H54 (cell line): ENCODE results near the gene GALNT9.
"Not testable (repeated sequence)": the region's sequence is repeated elsewhere in the genome, so short reads cannot be mapped to it uniquely, and the experiment has no call there.

ENCODE experiments used
- DNase-seq: peaks from one replicate; pipeline ENCODE4 v3.0.0; 2011; ENCODE audit warnings: low spot score, mixed read lengths; ENCODE audit not compliant: insufficient read length
- FAIRE-seq: peaks from 3 replicates; lab custom pipeline; 2011; peaks lifted over from hg19 to GRCh38; lab: Jason Lieb, UNC
- POLR2A ChIP-seq: IDR thresholded peaks from 2 replicates; pipeline ENCODE4 v1.6.1; 2011; ENCODE audit warnings: low read depth, mild to moderate bottlenecking, low read length

The GALNT9 gene

GRCh38 chr12:132259872-132260695 is 69.3 kb downstream of the GALNT9 start:
- FAIRE-seq (no peak), DNase-seq (no peak)
- TF ChIP-seq POLR2A: no peak

- TF ChIP-seq POLR2A: no peak
- FAIRE-seq (no peak), DNase-seq (peak; percentile 85)
Observed at GRCh38 chr12:132259364-132259871, 70.0 kb downstream of the GALNT9 start.

- no peak for TF ChIP-seq POLR2A
- no peak for FAIRE-seq
- DNase-seq: no peak
Observed at GRCh38 chr12:132258543-132258942, 70.8 kb downstream of the GALNT9 start.

GRCh38 chr12:132257955-132258490 is 71.4 kb downstream of the GALNT9 start:
- TF ChIP-seq POLR2A: no peak
- DNase-seq: no peak
- FAIRE-seq: no peak

- TF ChIP-seq POLR2A: no peak
- DNase-seq: no peak
- no peak for FAIRE-seq
Observed at GRCh38 chr12:132257206-132257954, 72.0 kb downstream of the GALNT9 start.

GRCh38 chr12:132256646-132257045 is 72.7 kb downstream of the GALNT9 start:
- DNase-seq: no peak
- FAIRE-seq: no peak
- TF ChIP-seq POLR2A: no peak

GRCh38 chr12:132255642-132256041 is 73.7 kb downstream of the GALNT9 start:
- no peak for TF ChIP-seq POLR2A
- DNase-seq (no peak), FAIRE-seq (no peak)

GRCh38 chr12:132253698-132254480 is 75.5 kb downstream of the GALNT9 start:
- FAIRE-seq: no peak
- DNase-seq: no peak
- no peak for TF ChIP-seq POLR2A

- DNase-seq, FAIRE-seq: not testable (repeated sequence)
Observed at GRCh38 chr12:132252981-132253380, 76.4 kb downstream of the GALNT9 start.

GRCh38 chr12:132251741-132252490 is 77.5 kb downstream of the GALNT9 start:
- TF ChIP-seq POLR2A: no peak

GRCh38 chr12:132251310-132251709 is 78.1 kb downstream of the GALNT9 start:
- TF ChIP-seq POLR2A: no peak
- FAIRE-seq: no peak
- DNase-seq: no peak

More at GRCh38 chr12:132251741-132252490, 77.5 kb downstream of the GALNT9 start:
- DNase-seq (no peak), FAIRE-seq (no peak)

- FAIRE-seq (no peak), DNase-seq (no peak)
- no peak for TF ChIP-seq POLR2A
Observed at GRCh38 chr12:132250707-132251106, 78.7 kb downstream of the GALNT9 start.

GRCh38 chr12:132249689-132250478 is 79.5 kb downstream of the GALNT9 start:
- FAIRE-seq: no peak
- TF ChIP-seq POLR2A: no peak
- DNase-seq: no peak
